ENCODE measurements around the gene ZNF311. TPM values are rescaled to one million over a fixed set of nuclear protein-coding genes. Genes with fewer than 3 reads are reported as not detected.
"Not testable (repeated sequence)": the region's sequence is repeated elsewhere in the genome, so short reads cannot be mapped to it uniquely, and the experiment has no call there.

ZNF311 gene
- total and polyA plus RNA-seq, 2 donors (not counting 1 experiment from before 2014, with no cell fraction given): 0.61 to 3.5 TPM

DNA sequence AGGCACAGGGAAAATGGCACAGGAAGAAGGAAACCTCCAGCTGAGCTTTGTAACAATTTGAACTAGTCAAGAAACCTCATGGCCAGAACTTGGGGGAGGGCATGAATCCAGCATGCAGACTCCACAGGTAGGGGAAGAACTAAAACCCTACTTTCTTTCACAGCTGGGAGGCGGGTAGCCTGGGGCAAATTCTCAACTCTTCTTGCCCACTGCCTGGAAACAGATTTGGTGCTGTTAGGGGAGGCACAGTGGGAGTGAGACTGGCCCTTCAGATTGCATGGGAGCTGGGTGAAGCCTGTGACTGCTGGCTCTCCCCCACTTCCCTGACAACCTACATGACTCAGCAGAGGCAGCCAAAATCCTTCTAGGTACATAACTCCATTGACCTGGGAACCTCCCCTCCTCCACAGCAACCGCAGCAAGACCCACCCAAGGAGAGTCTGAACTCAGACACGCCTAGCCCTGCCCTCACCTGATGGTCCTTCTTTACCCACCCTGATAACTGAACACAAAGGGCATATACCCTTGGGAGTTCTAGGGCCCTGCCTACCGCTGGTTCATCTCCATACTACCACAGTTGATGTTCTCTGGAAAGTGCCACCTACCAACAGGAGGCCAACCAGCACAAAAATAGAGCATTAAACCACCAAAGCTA, 44.1 kb downstream of the ZNF311 start:
- no peak overlapping the region for H3K4me2 ChIP-seq (ENCODE audit: extremely low read depth, insufficient read depth, low read length)
- no peaks in the 10 kb centered on the region for H3K4me1 ChIP-seq (ENCODE audit: control insufficient read depth, extremely low read depth, insufficient read depth, low read length)
- H3K27me3 ChIP-seq (ENCODE audit: control insufficient read depth, insufficient read depth, low read length): no peaks in the 10 kb centered on the region
- no peak overlapping the region for H3K9ac ChIP-seq (ENCODE audit: insufficient read depth, low read length)
- H3K4me3 ChIP-seq (replicated peaks in 1 of 4; ENCODE audit: control extremely low read depth in 1 of 4, insufficient read depth in 1 of 4, low read depth in 3 of 4, low read length in 4 of 4): no peak overlapping the region
- H3K79me2 ChIP-seq (ENCODE audit: control insufficient read depth, insufficient read depth, low read length): no peaks in the 10 kb centered on the region
- no peak overlapping the region for H2AFZ ChIP-seq (ENCODE audit: low read length)
- no peaks in the 10 kb centered on the region for H3K9me3 ChIP-seq (ENCODE audit: control insufficient read depth, insufficient read depth, low read depth, low read length)
- DNase-seq (ENCODE audit: low read depth in 2 of 2): no peak
- H4K20me1 ChIP-seq (ENCODE audit: control insufficient read depth, extremely low read depth, insufficient read depth, low read length): no peaks in the 10 kb centered on the region
- H3K36me3 ChIP-seq (ENCODE audit: control insufficient read depth, insufficient read depth, low read length): no peaks in the 10 kb centered on the region
- TF ChIP-seq EZH2 (IDR thresholded peaks at IDR 0.05; ENCODE audit: low read length, missing control alignments): no peak
- TF ChIP-seq, protein P1, sequence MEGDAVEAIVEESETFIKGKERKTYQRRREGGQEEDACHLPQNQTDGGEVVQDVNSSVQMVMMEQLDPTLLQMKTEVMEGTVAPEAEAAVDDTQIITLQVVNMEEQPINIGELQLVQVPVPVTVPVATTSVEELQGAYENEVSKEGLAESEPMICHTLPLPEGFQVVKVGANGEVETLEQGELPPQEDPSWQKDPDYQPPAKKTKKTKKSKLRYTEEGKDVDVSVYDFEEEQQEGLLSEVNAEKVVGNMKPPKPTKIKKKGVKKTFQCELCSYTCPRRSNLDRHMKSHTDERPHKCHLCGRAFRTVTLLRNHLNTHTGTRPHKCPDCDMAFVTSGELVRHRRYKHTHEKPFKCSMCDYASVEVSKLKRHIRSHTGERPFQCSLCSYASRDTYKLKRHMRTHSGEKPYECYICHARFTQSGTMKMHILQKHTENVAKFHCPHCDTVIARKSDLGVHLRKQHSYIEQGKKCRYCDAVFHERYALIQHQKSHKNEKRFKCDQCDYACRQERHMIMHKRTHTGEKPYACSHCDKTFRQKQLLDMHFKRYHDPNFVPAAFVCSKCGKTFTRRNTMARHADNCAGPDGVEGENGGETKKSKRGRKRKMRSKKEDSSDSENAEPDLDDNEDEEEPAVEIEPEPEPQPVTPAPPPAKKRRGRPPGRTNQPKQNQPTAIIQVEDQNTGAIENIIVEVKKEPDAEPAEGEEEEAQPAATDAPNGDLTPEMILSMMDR (conservative IDR thresholded peaks at IDR 0.05 in 1 of 2, IDR thresholded peaks at IDR 0.05 in 1 of 2; ENCODE audit: low read depth in 1 of 2, low read length in 2 of 2): no peak
- H3K27ac ChIP-seq (ENCODE audit: insufficient read depth, low read length): no peak overlapping the region

DNA sequence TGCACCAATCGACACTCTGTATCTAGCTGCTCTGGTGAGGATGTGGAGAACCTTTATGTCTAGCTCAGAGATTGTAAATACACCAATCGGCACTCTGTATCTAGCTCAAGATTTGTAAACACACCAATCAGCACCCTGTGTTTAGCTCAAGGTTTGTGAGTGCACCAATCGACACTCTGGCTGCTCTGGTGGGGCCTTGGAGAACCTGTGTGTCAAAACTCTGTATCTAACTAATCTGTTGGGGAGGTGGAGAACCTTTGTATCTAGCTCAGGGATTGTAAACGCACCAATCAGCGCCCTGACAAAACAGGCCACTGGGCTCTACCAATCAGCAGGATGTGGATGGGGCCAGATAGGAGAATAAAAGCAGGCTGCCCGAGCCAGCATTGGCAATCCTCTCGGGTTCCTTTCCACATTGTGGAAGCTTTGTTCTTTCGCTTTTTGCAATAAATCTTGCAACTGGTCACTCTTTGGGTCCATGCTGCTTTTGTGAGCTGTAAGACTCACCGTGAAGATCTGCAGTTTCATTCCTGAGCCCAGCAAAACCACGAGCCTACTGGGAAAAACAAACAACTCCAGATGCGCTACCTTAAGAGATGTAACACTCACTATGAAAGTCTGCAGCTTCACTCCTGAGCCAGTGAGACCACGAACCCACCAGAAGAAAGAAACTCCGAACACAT, 46.4 kb downstream of the ZNF311 start:
- not testable (repeated sequence) for H3K27ac ChIP-seq (ENCODE audit: insufficient read depth, low read length); H3K79me2 ChIP-seq (ENCODE audit: control insufficient read depth, insufficient read depth, low read length); H3K36me3 ChIP-seq (ENCODE audit: control insufficient read depth, insufficient read depth, low read length); H3K27me3 ChIP-seq (ENCODE audit: control insufficient read depth, insufficient read depth, low read length); H3K4me2 ChIP-seq (ENCODE audit: extremely low read depth, insufficient read depth, low read length); H3K4me1 ChIP-seq (ENCODE audit: control insufficient read depth, extremely low read depth, insufficient read depth, low read length); H4K20me1 ChIP-seq (ENCODE audit: control insufficient read depth, extremely low read depth, insufficient read depth, low read length); H3K4me3 ChIP-seq (replicated peaks in 1 of 4; ENCODE audit: control extremely low read depth in 1 of 4, insufficient read depth in 1 of 4, low read depth in 3 of 4, low read length in 4 of 4); DNase-seq (ENCODE audit: low read depth in 2 of 2); H3K9me3 ChIP-seq (ENCODE audit: control insufficient read depth, insufficient read depth, low read depth, low read length); H2AFZ ChIP-seq (ENCODE audit: low read length); H3K9ac ChIP-seq (ENCODE audit: insufficient read depth, low read length)

DNA sequence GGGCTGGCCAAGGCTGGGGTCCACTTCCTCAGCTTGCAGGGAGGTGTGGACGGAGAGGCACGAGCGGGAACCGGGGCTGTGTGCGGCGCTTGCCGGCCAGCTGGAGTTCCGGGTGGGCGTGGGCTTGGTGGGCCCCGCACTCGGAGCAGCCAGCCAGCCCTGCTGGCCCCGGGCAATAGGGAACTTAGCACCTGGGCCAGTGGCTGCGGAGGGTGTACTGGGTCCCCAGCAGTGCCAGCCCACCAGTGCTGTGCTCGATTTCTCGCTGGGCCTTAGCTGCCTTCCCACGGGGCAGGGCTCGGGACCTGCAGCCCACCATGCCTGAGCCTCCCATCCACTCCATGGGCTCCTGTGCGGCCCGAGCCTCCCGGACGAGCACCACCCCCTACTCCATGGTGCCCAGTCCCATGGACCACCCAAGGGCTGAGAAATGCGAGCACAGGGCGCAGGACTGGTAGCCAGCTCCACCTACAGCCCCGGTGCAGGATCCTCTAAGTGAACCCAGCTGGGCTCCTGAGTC, 47.3 kb downstream of the ZNF311 start:
- H2AFZ ChIP-seq (ENCODE audit: low read length); H3K27ac ChIP-seq (ENCODE audit: insufficient read depth, low read length); H3K4me2 ChIP-seq (ENCODE audit: extremely low read depth, insufficient read depth, low read length); H3K36me3 ChIP-seq (ENCODE audit: control insufficient read depth, insufficient read depth, low read length); H3K4me1 ChIP-seq (ENCODE audit: control insufficient read depth, extremely low read depth, insufficient read depth, low read length); H3K4me3 ChIP-seq (replicated peaks in 1 of 4; ENCODE audit: control extremely low read depth in 1 of 4, insufficient read depth in 1 of 4, low read depth in 3 of 4, low read length in 4 of 4); H4K20me1 ChIP-seq (ENCODE audit: control insufficient read depth, extremely low read depth, insufficient read depth, low read length); H3K9ac ChIP-seq (ENCODE audit: insufficient read depth, low read length); H3K79me2 ChIP-seq (ENCODE audit: control insufficient read depth, insufficient read depth, low read length); H3K27me3 ChIP-seq (ENCODE audit: control insufficient read depth, insufficient read depth, low read length); H3K9me3 ChIP-seq (ENCODE audit: control insufficient read depth, insufficient read depth, low read depth, low read length); DNase-seq (ENCODE audit: low read depth in 2 of 2): not testable (repeated sequence)

DNA sequence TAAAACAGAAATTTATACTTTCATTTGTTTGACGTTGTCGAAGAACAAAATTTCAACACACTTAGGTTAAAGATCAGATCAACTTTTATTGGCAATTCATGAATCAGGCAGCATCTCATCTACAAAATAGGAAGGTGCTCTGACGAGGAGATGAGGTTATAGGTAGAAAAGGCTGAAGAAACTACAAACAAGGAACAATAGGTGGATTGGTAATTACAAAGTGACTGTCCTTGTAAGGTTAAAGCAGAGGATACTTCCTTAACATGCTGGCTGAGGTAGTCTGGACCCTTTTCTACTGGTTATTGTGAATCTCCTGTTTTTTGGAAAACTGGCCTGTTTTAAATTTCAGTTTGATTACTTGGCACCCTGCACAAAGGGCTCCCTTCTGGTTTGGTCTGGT, 48.8 kb downstream of the ZNF311 start:
- Histone ChIP-seq H3K9ac (ENCODE audit: insufficient read depth, low read length) (no peak overlapping the region), H3K4me2 (ENCODE audit: extremely low read depth, insufficient read depth, low read length) (no peak overlapping the region), H3K9me3 (ENCODE audit: control insufficient read depth, insufficient read depth, low read depth, low read length) (no peaks in the 10 kb centered on the region), H3K79me2 (ENCODE audit: control insufficient read depth, insufficient read depth, low read length) (no peaks in the 10 kb centered on the region), H3K4me3 (replicated peaks in 1 of 4; ENCODE audit: control extremely low read depth in 1 of 4, insufficient read depth in 1 of 4, low read depth in 3 of 4, low read length in 4 of 4) (no peak overlapping the region), H3K27ac (ENCODE audit: insufficient read depth, low read length) (no peak overlapping the region), H3K27me3 (ENCODE audit: control insufficient read depth, insufficient read depth, low read length) (no peaks in the 10 kb centered on the region), H2AFZ (ENCODE audit: low read length) (no peak overlapping the region), H4K20me1 (ENCODE audit: control insufficient read depth, extremely low read depth, insufficient read depth, low read length) (no peaks in the 10 kb centered on the region), H3K4me1 (ENCODE audit: control insufficient read depth, extremely low read depth, insufficient read depth, low read length) (peaks cover 4% of the 10 kb centered on the region), H3K36me3 (ENCODE audit: control insufficient read depth, insufficient read depth, low read length) (no peaks in the 10 kb centered on the region)
- no peak for DNase-seq (ENCODE audit: low read depth in 2 of 2)
- TF ChIP-seq, protein P1 (conservative IDR thresholded peaks at IDR 0.05 in 1 of 2, IDR thresholded peaks at IDR 0.05 in 1 of 2; ENCODE audit: low read depth in 1 of 2, low read length in 2 of 2): no peak
- TF ChIP-seq EZH2 (IDR thresholded peaks at IDR 0.05; ENCODE audit: low read length, missing control alignments): no peak
